Activated CD8-positive, alpha-beta T cell treated with anti-CD3 and anti-CD28 coated beads, Interleukin-2, amount 10 ng/mL, durations not matched to agents 7 days and 5 days (primary cell): ENCODE measurements around the gene HSD11B1L. TPM values are rescaled to one million over a fixed set of nuclear protein-coding genes. Genes with fewer than 3 reads are reported as not detected.
A peak's percentile ranks its signal among the peaks of the same experiment; 100 is the strongest.

ENCODE experiments used
- ATAC-seq: fragments of 150-1000 bp; cut with Tn5 transposase; one replicate; pipeline ENCODE4 v1.10.0; 2021; ENCODE audit warnings: moderate library complexity
- CTCF ChIA-PET: fragments of 350-600 bp; sonication (Branson Sonifier 250); formaldehyde crosslinking; loops from one replicate; lab custom pipeline; 2021; ENCODE audit warnings: antibody characterized with exemption; lab: Charles Lee
- POLR2A ChIA-PET: fragments of 350-600 bp; sonication (Branson Sonifier 250); formaldehyde crosslinking; loops from one replicate; lab custom pipeline; 2021; ENCODE audit warnings: antibody characterized with exemption; lab: Charles Lee
- DNase-seq: peaks from one replicate; pipeline ENCODE4 v3.0.0-alpha.2; 2020
- H3K27ac Mint-ChIP-seq: one replicate; pipeline ENCODE4 v1.8.0; 2021; ENCODE audit warnings: mild to moderate bottlenecking, mixed read lengths
- H3K27me3 Mint-ChIP-seq: one replicate; pipeline ENCODE4 v1.8.0; 2021; ENCODE audit warnings: low read depth, mixed read lengths
- H3K36me3 Mint-ChIP-seq: one replicate; pipeline ENCODE4 v1.8.0; 2021; ENCODE audit warnings: low read depth, mixed read lengths
- H3K4me1 Mint-ChIP-seq: one replicate; pipeline ENCODE4 v1.8.0; 2021; ENCODE audit warnings: low read depth, mixed read lengths
- H3K4me3 Mint-ChIP-seq: one replicate; pipeline ENCODE4 v1.8.0; 2021; ENCODE audit warnings: mild to moderate bottlenecking, mixed read lengths
- H3K9me3 Mint-ChIP-seq: one replicate; pipeline ENCODE4 v1.8.0; 2022; ENCODE audit warnings: mixed read lengths; ENCODE audit not compliant: insufficient read depth
- total RNA-seq, 2 experiments: library from RNA; stranded (reverse); gene quantifications; one replicate each; pipeline ENCODE4 v1.2.3, GENCODE V29; 2021

HSD11B1L gene
- total RNA-seq, 2 experiments from 2014 or later = 2.0 to 2.1 TPM

- Mint-ChIP-seq H3K4me1 (no peaks in the 10 kb centered on the region), H3K36me3 (peaks cover 47% of the 10 kb centered on the region), H3K4me3 (no peak overlapping the region), H3K27ac (no peak overlapping the region), H3K27me3 (no peaks in the 10 kb centered on the region), H3K9me3 (no peaks in the 10 kb centered on the region)
- ChIA-PET POLR2A (interaction anchor here (3.0 kb wide), 1 partner anchor 11 kb away, joined by 11 read pairs; no protein-coding TSS in a partner anchor), CTCF (interaction anchor here (1.6 to 2.0 kb wide), 2 partner anchors 17 to 21 kb away, joined by 4 read pairs; no protein-coding TSS in a partner anchor)
- DNase-seq (no peak), ATAC-seq (peak; percentile 7)
Measured at GRCh38 chr19:5707576-5708575, 27.0 kb downstream of the HSD11B1L start.

- DNase-seq = no peak
- Mint-ChIP-seq H3K27ac (no peak overlapping the region), H3K4me1 (peaks cover 6% of the 10 kb centered on the region), H3K4me3 (no peak overlapping the region), H3K36me3 (peaks cover 41% of the 10 kb centered on the region), H3K27me3 (no peaks in the 10 kb centered on the region), H3K9me3 (no peaks in the 10 kb centered on the region)
- ChIA-PET POLR2A (no interaction called here), CTCF (interaction anchor here (2.2 kb wide), 1 partner anchor 24 kb away, joined by 12 read pairs; no protein-coding TSS in a partner anchor)
- ATAC-seq = peak; percentile 17
Measured at GRCh38 chr19:5711025-5711424, 30.2 kb downstream of the HSD11B1L start.

DNA sequence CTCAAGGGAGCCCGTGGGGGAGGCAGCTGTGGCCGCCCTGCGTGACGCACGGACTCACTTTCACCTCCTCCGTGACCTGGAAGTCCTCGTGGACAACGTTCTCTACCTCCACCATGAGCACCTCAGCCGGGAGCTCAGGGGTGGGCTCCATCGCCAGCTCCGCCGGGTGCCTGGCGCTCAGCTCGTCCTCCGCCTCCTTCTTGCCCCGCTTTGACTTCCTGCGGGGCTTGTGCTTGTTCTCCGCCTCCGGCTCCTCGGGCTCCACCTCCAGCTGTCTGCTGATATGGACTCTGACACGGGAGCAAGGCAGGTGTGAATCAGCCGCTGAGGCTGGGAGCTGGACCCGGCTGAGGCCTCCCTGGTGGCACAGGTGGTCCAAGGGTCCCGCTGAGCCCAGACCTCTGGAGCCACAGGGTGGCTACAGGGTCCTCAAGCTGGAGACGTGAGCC, 30.9 kb downstream of the HSD11B1L start:
- ChIA-PET CTCF (interaction anchor here (1.2 to 2.2 kb wide), 2 partner anchors 22 to 25 kb away, joined by 5 to 12 read pairs; partner anchors contain the start of gene RPL36), POLR2A (interaction anchor here (1.7 kb wide), 1 partner anchor 21 kb away, joined by 5 read pairs; no protein-coding TSS in a partner anchor)
- no peak for ATAC-seq

DNA sequence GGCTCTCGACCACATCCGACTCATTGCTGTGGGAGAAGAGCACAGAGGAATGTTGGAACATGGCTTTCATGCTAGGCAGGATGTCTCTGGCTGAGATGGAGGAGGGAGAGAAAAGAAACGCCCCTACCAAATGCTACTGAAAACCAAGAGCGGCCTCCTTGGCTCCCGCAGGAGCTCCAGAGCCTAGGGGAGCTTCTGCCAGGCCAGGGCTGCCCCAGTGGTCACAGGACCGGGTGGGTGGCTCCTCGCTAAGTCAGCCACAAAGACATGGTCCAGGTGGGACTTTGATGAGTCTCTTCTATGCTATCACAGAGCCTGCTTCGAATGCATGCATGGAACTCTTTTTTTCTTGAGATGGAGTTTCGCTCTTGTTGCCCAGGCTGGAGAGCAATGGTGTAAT, 32.4 kb downstream of the HSD11B1L start:
- Mint-ChIP-seq H3K4me1 (peaks cover 21% of the 10 kb centered on the region), H3K9me3 (no peaks in the 10 kb centered on the region), H3K4me3 (no peak overlapping the region), H3K36me3 (peaks cover 41% of the 10 kb centered on the region), H3K27ac (no peak overlapping the region), H3K27me3 (no peaks in the 10 kb centered on the region)
- CTCF ChIA-PET = interaction anchor here (8.7 kb wide), 1 partner anchor 25 kb away, joined by 113 read pairs; the partner anchor contains the start of gene RPL36
- POLR2A ChIA-PET = interaction anchor here (1.7 kb wide), 1 partner anchor 22 kb away, joined by 5 read pairs; no protein-coding TSS in a partner anchor
- no peak for ATAC-seq
- no peak for DNase-seq

More for the DNA sequence above, 30.9 kb downstream of the HSD11B1L start:
- no peak for DNase-seq
- no peak overlapping the region for H3K4me3 Mint-ChIP-seq
- no peaks in the 10 kb centered on the region for H3K9me3 Mint-ChIP-seq
- no peak overlapping the region for H3K27ac Mint-ChIP-seq
- peaks cover 39% of the 10 kb centered on the region for H3K36me3 Mint-ChIP-seq
- H3K27me3 Mint-ChIP-seq = no peaks in the 10 kb centered on the region
- H3K4me1 Mint-ChIP-seq = peaks cover 8% of the 10 kb centered on the region

DNA sequence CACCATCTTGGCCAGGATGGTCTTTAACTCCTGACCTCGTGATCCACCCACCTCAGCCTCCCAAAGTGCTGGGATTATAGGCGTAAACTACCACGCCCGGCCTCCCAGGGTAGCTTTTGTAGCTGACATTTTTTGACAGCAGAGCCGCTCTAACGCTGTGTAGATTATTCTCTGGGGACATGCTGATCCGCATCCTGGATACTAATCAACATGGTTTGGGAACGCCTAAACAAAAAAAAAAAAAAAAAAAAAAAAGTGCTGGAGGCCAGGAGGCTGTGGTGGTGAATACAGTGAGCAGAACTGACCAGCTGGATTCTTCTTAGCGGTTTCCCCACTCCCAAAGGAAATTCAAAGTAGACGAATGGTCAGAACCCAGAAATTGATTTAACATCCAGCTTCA, 34.0 kb downstream of the HSD11B1L start:
- Mint-ChIP-seq H3K27ac (no peak overlapping the region), H3K4me3 (no peak overlapping the region), H3K27me3 (no peaks in the 10 kb centered on the region), H3K36me3 (peaks cover 52% of the 10 kb centered on the region), H3K4me1 (peaks cover 29% of the 10 kb centered on the region), H3K9me3 (no peaks in the 10 kb centered on the region)
- no peak for DNase-seq
- ChIA-PET CTCF (interaction anchor here (1.0 to 8.7 kb wide), 2 partner anchors 13 to 26 kb away, joined by 3 to 113 read pairs; partner anchors contain the start of gene RPL36), POLR2A (interaction anchor here (0.7 to 1.2 kb wide), 2 partner anchors 23 to 25 kb away, joined by 3 to 5 read pairs; partner anchors contain the start of gene RPL36)
- ATAC-seq = no peak

- ATAC-seq = no peak
- Mint-ChIP-seq H3K4me3 (peak overlapping the region; percentile 95), H3K9me3 (no peaks in the 10 kb centered on the region), H3K27ac (peak overlapping the region; percentile 96), H3K27me3 (no peaks in the 10 kb centered on the region), H3K36me3 (peaks cover 42% of the 10 kb centered on the region), H3K4me1 (peaks cover 32% of the 10 kb centered on the region)
- DNase-seq = no peak
- ChIA-PET CTCF (interaction anchor here (8.7 kb wide), 1 partner anchor 29 kb away, joined by 113 read pairs; the partner anchor contains the start of gene RPL36), POLR2A (interaction anchor here (0.6 to 4.4 kb wide), 4 partner anchors 9 to 72 kb away, joined by 3 to 21 read pairs (median 9); no protein-coding TSS in a partner anchor)
Measured at GRCh38 chr19:5717215-5717935, 36.5 kb downstream of the HSD11B1L start.

- CTCF ChIA-PET = interaction anchor here (2.3 to 8.7 kb wide), 2 partner anchors 30 to 86 kb away, joined by 8 to 113 read pairs; partner anchors contain the start of gene RPL36
- H3K4me1 Mint-ChIP-seq = peaks cover 32% of the 10 kb centered on the region
- H3K9me3 Mint-ChIP-seq = no peaks in the 10 kb centered on the region
- H3K4me3 Mint-ChIP-seq = peak overlapping the region; percentile 95
- no peaks in the 10 kb centered on the region for H3K27me3 Mint-ChIP-seq
- POLR2A ChIA-PET = interaction anchor here (0.9 to 4.4 kb wide), 10 partner anchors 10 to 234 kb away, joined by 3 to 21 read pairs (median 6); partner anchors contain the start of genes DUS3L, NDUFA11 and RPL36
- peaks cover 39% of the 10 kb centered on the region for H3K36me3 Mint-ChIP-seq
- DNase-seq = no peak
- ATAC-seq = no peak
- H3K27ac Mint-ChIP-seq = peak overlapping the region; percentile 96
Measured at GRCh38 chr19:5718037-5718578, 37.3 kb downstream of the HSD11B1L start.

GRCh38 chr19:5718579-5719273, 37.9 kb downstream of the HSD11B1L start:
- Mint-ChIP-seq H3K27me3 (no peaks in the 10 kb centered on the region), H3K4me3 (peak overlapping the region; percentile 95), H3K4me1 (peaks cover 32% of the 10 kb centered on the region), H3K9me3 (no peaks in the 10 kb centered on the region), H3K27ac (peak overlapping the region; percentile 96), H3K36me3 (peaks cover 34% of the 10 kb centered on the region)
- POLR2A ChIA-PET = interaction anchor here (0.9 to 4.4 kb wide), 11 partner anchors 11 to 233 kb away, joined by 3 to 21 read pairs (median 6); partner anchors contain the start of genes DUS3L, NDUFA11 and RPL36
- DNase-seq (peak; percentile 77), ATAC-seq (no peak)
- CTCF ChIA-PET = interaction anchor here (2.3 to 8.7 kb wide), 2 partner anchors 30 to 85 kb away, joined by 8 to 113 read pairs; partner anchors contain the start of gene RPL36

DNA sequence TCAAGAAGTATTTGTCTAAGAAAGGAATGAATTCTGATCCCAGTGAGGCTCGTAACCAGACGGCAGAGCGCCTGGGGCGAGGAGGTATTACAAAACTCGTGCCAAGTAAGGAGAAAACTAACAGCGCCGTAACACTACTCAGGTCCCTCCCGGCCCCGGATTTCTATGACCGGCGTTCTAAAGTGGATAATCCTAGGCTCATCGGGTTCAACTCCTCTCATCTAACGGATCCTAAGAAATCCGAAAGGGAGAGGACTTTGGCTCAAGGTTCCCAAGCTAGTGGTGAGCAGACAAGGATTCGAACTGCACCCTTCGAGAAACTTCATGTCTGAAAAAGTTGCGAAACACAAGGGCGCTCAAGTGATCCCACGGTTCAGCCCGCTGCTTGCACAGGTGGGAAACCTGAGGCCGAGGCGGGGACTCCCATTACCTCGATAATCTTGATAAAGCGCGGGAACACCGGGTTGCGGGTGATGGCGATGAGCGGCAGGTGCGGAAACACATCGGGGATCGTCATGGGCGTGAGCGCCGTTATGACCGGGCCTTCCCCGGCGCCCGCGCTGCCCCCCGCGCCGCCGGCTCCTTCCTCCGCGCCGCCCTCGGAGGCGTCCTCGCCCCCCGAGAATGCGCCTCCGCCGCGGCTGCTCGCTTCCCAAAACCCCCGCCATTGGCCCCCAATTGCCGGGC, 38.6 kb downstream of the HSD11B1L start:
- Mint-ChIP-seq H3K4me1 (peaks cover 29% of the 10 kb centered on the region), H3K36me3 (peaks cover 29% of the 10 kb centered on the region), H3K4me3 (peak overlapping the region; percentile 95), H3K27me3 (no peaks in the 10 kb centered on the region), H3K9me3 (no peaks in the 10 kb centered on the region), H3K27ac (peak overlapping the region; percentile 96)
- ChIA-PET POLR2A (interaction anchor here (0.9 to 4.4 kb wide), 13 partner anchors 11 to 233 kb away, joined by 3 to 21 read pairs (median 5); partner anchors contain the start of genes DUS3L, NDUFA11, RPL36 and SAFB2), CTCF (interaction anchor here (1.1 to 8.7 kb wide), 4 partner anchors 31 to 109 kb away, joined by 4 to 113 read pairs (median 6); partner anchors contain the start of gene RPL36)
- ATAC-seq (peak; percentile 3), DNase-seq (peak; percentile 54)
